GM12891 (cell line): ENCODE data around the gene ARHGAP33.

Experiments
- DNase-seq: peaks from one replicate; pipeline ENCODE4 v3.0.0; 2011; ENCODE audit warnings: low spot score; ENCODE audit not compliant: insufficient read length
- FAIRE-seq: peaks from 2 replicates; lab custom pipeline; 2011; peaks lifted over from hg19 to GRCh38; lab: Jason Lieb, UNC
- PAX5 ChIP-seq: IDR thresholded peaks from 2 replicates; pipeline ENCODE4 v1.6.1; 2011; ENCODE audit warnings: low read length, moderate library complexity, mild to moderate bottlenecking; ENCODE audit not compliant: insufficient read depth, severe bottlenecking
- POLR2A ChIP-seq: IDR thresholded peaks from 2 replicates; pipeline ENCODE4 v1.6.1; 2011; ENCODE audit warnings: low read depth, low read length, control low read depth
- POLR2AphosphoS5 ChIP-seq: IDR thresholded peaks from 2 replicates; pipeline ENCODE4 v1.6.1; 2011; ENCODE audit warnings: low read depth, low read length, control low read depth
- POU2F2 ChIP-seq: IDR thresholded peaks from 2 replicates; pipeline ENCODE4 v1.6.1; 2011; ENCODE audit warnings: low read depth, mild to moderate bottlenecking, control low read depth, low read length, moderate library complexity
- SPI1 ChIP-seq: IDR thresholded peaks from 2 replicates; pipeline ENCODE4 v1.6.1; 2011; ENCODE audit warnings: low read depth, low read length, control low read depth
- TAF1 ChIP-seq: IDR thresholded peaks from 2 replicates; pipeline ENCODE4 v1.6.1; 2011; ENCODE audit warnings: low read depth, low read length, control low read depth

The ARHGAP33 gene

DNA sequence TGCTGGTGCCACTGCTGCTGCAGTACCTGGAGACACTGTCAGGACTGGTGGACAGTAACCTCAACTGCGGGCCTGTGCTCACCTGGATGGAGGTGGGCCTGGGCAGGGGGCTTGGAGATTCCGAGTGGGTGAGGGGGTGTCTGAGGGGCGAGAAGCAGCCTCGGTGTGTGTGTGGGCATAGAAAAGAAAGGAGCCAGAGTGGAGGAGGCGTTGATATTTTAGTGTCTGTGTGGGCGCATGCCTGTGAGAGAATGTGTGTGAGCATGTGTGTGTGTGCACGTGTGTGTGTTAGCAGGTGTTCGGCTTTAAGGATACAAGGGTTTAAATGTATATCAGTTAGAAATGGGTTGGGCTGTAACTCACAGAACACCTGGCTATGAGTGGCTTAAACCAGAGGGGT, 3.7 kb downstream of the ARHGAP33 start:
- TF ChIP-seq POU2F2 = no peak
- TF ChIP-seq PAX5 = no peak
- no peak for TF ChIP-seq POLR2A
- no peak for TF ChIP-seq POLR2AphosphoS5
- no peak for TF ChIP-seq TAF1
- no peak for TF ChIP-seq SPI1
- FAIRE-seq = no peak
- DNase-seq = no peak

DNA sequence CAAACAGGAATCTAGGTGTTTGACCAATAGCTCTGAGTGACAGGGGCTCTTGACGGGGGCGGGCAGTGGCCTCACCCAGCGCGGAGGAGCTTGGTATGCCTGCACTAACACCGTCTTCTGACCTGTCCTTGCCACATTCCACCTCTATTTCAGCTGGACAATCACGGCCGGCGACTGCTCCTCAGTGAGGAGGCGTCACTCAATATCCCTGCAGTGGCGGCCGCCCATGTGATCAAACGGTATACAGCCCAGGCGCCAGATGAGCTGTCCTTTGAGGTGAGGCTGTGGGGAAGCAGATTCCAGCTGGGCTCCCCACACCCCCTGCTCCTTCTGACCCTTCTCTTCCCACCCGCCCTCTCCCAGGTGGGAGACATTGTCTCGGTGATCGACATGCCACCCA, 4.7 kb downstream of the ARHGAP33 start:
- TF ChIP-seq POU2F2 (no peak), POLR2AphosphoS5 (no peak), PAX5 (no peak), POLR2A (no peak), SPI1 (no peak), TAF1 (no peak)
- FAIRE-seq (no peak), DNase-seq (no peak)

DNA sequence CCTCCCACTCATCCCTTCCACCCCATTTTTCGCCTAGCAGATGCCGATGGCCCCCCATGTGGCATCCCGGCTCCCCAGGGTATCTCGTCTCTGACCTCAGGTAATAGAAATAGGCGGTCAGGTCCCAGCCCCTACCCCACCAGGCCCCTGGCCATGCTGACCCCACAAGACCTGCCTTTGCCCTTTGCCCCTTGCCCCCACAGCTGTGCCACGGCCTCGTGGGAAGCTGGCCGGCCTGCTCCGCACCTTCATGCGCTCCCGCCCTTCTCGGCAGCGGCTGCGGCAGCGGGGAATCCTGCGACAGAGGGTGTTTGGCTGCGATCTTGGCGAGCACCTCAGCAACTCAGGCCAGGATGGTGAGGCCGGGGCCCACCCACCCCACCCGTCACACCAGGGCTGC, 5.4 kb downstream of the ARHGAP33 start:
- TF ChIP-seq SPI1 (no peak), POLR2A (no peak), POLR2AphosphoS5 (no peak), POU2F2 (no peak), PAX5 (no peak), TAF1 (no peak)
- DNase-seq = no peak
- FAIRE-seq = no peak

DNA sequence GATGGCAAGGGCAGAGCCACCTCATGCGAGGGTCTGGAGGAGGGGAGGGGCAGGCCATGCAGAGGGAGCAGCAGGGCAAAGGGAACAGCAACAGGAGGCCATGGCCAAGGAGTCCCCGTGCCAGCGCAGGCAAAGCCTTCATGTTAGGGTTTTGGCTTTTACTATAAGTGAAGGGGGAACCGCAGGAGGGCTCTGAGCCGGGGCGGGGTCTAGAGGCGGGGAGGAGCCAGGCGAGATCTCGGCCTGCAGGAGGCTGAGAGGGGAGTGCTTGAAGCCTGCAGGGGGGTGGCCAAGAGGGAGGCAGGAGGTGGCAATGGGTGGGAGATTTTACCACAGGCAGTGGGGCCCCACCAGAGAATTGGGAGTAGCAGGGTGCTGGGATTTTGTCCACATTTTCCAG, 6.3 kb downstream of the ARHGAP33 start:
- DNase-seq (no peak), FAIRE-seq (no peak)
- TF ChIP-seq POU2F2 (no peak), TAF1 (no peak), POLR2A (no peak), PAX5 (no peak), POLR2AphosphoS5 (no peak), SPI1 (no peak)

DNA sequence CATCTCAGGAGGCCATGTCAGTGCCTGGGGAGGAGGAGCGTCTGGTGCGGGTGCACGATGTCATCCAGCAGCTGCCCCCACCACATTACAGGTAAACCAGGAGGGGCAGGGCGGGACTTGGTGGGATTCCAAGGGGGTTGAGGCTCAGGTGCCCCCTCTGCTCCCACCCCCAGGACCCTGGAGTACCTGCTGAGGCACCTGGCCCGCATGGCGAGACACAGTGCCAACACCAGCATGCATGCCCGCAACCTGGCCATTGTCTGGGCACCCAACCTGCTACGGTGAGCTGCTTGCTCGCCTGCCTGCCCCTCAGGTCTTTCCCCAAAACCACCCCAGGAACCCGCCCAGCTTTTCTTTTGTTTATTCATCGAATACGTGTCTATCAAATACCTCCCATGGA, 7.2 kb downstream of the ARHGAP33 start:
- no peak for DNase-seq
- no peak for FAIRE-seq
- no peak for TF ChIP-seq SPI1
- no peak for TF ChIP-seq POU2F2
- no peak for TF ChIP-seq TAF1
- TF ChIP-seq PAX5 = no peak
- TF ChIP-seq POLR2AphosphoS5 = no peak
- TF ChIP-seq POLR2A = no peak

DNA sequence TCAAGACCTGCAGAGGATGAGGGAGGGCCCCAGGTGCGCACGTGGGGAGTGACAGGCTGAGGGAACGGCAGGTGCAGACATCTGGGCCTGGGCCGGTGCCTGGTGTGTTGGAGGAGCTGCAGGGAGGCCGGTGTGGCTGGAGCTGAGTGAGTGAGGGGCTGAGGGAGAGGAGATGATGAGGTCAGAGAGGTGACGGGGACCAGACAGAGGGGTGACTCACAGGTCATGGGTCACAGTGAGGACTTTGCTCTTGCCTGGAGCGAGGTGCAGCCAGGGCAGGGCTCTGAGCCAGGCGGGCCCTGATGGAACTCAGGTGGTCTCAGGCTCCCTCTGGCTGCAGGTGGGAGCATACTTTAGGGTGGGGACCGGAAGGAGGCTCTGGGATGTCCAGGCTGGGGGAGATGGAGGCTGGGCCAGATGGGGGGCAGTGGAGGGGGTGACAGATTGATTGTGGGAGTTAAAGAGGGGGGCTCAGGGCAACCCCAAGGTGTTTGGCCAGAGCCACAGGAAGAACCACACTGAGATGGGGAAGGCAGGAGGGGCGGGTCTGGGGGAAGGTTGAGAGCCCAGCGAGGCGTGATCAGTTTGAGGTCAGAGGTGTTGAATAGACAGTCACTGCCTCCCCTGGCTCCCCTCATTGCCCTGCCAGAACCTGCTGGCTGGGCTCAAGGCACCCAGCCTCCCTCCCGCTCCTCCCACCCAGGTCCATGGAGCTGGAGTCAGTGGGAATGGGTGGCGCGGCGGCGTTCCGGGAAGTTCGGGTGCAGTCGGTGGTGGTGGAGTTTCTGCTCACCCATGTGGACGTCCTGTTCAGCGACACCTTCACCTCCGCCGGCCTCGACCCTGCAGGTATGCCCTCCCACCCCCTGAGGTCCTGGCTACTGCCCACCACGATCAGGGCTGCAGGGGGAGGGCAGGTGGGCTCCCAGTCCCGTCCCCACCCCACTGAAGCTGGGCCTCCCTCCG, 8.4 kb downstream of the ARHGAP33 start:
- DNase-seq (no peak), FAIRE-seq (no peak)
- TF ChIP-seq POLR2AphosphoS5 = no peak
- no peak for TF ChIP-seq SPI1

DNA sequence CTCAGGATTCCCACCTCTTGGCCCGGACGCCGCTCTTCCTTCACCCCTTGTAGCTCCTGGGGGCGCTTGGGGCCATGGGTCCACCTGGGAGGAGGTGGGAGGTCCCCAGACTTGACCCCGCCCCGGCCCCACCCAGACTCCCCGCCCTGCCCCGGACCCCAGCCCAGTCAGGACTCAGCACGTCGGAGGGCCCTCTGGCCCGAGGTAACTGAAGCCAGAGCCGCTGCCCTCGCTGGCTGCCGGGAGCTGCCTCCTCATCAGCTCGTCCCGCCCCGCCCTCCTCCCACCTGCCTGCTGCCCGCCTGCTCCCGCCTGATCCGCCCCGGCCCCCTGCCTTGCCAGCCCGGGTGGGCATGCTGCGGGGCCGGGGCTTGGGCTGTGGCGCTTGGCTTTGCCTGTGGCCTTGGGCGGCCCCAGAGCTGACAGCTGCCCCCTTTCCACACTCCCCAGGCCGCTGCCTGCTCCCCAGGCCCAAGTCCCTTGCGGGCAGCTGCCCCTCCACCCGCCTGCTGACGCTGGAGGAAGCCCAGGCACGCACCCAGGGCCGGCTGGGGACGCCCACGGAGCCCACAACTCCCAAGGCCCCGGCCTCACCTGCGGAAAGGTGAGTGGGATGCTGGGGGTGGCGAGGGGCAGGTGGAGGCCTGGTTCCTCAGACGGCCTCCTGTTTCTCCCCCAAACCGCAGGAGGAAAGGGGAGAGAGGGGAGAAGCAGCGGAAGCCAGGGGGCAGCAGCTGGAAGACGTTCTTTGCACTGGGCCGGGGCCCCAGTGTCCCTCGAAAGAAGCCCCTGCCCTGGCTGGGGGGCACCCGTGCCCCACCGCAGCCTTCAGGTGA, 9.4 kb downstream of the ARHGAP33 start:
- DNase-seq (no peak), FAIRE-seq (no peak)

DNA sequence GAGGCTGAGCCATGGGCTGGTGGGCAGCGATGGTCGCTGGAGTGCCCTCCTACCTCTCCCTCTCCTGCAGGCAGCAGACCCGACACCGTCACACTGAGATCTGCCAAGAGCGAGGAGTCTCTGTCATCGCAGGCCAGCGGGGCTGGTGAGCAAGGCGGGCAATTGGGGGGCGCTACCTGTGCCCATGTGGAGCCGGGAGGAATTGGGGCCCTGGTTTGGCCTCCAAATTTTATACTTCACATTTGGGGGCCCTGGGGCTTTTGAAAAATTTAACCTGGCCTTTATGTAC, 9.9 kb downstream of the ARHGAP33 start:
- DNase-seq (no peak), FAIRE-seq (no peak)
- TF ChIP-seq POLR2AphosphoS5 (no peak), POU2F2 (no peak), TAF1 (no peak), SPI1 (no peak), PAX5 (no peak)

More for the DNA sequence above, 9.4 kb downstream of the ARHGAP33 start:
- no peak for TF ChIP-seq POLR2A
- TF ChIP-seq POU2F2 = no peak
- TF ChIP-seq TAF1 = no peak
- TF ChIP-seq POLR2AphosphoS5 = no peak
- no peak for TF ChIP-seq SPI1
- no peak for TF ChIP-seq PAX5

DNA sequence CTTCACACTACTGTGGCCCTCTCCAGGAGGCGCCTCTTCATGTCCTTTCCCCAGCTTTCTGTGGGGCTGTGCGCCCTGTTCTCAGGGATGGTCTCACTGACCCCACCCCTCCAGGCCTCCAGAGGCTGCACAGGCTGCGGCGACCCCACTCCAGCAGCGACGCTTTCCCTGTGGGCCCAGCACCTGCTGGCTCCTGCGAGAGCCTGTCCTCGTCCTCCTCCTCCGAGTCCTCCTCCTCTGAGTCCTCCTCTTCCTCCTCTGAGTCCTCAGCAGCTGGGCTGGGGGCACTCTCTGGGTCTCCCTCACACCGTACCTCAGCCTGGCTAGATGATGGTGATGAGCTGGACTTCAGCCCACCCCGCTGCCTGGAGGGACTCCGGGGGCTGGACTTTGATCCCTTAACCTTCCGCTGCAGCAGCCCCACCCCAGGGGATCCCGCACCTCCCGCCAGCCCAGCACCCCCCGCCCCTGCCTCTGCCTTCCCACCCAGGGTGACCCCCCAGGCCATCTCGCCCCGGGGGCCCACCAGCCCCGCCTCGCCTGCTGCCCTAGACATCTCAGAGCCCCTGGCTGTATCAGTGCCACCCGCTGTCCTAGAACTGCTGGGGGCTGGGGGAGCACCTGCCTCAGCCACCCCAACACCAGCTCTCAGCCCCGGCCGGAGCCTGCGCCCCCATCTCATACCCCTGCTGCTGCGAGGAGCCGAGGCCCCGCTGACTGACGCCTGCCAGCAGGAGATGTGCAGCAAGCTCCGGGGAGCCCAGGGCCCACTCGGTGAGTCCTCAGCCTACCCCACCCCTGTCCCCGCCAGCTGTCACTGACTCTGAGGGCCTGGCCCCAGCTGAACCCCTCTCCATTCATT, 11.2 kb downstream of the ARHGAP33 start:
- DNase-seq = no peak
- TF ChIP-seq PAX5 (no peak), POLR2AphosphoS5 (no peak), POU2F2 (no peak), POLR2A (no peak), SPI1 (no peak), TAF1 (no peak)
- no peak for FAIRE-seq
